Erythroblast (primary cell): Measurements from ENCODE around the gene SLC16A12.

Source experiments
- GATA1 ChIP-seq: IDR thresholded peaks from 2 replicates; pipeline ENCODE4 v1.6.1; 2011; ENCODE audit warnings: low read depth, mild to moderate bottlenecking, control low read depth, low read length, moderate library complexity
- POLR2A ChIP-seq: IDR thresholded peaks from 2 replicates; pipeline ENCODE4 v1.6.1; 2011; ENCODE audit warnings: mild to moderate bottlenecking, low read length

DNA sequence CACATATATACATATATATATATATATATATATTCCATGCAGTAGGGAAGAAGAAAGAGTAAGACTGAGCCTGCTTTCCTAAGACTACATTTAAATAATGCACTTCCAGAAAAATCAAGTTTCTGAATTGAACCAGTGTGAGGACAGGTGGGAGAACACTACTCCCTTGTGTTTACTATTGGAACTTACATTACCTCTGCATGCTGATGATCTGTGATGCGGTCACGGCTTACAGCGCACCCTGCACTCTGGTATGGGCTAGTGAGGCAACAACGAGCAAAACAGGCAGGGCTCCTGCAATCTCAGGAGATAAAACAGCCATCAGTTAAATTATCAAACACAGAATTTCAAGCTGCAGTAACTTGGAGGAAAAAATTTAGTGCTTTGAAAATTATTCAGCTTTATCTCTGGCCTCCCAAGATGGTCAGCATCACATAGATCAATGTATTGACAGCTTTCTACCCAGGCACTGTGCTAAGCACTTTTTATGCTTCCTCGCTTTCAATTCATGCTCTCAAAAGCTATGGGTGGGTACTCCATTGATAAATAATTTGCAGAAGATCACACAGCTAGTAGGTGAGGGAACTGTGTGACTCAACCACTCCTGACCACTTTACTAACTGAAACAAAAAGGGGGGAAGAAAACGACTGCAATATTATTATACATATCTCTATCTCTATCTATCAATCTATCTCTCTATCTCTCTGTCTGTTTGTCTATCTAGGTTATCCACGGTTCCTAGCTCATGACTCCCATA, 20.5 kb upstream of the SLC16A12 start:
- no peak for TF ChIP-seq POLR2A
- no peak for TF ChIP-seq GATA1
